Measurements from ENCODE around the gene SH3GL2. TPM values are rescaled to one million over a fixed set of nuclear protein-coding genes. Genes with fewer than 3 reads are reported as not detected.

The SH3GL2 gene
- total and polyA plus RNA-seq, 9 of the 15 experiments (the other 6 are each of a cell fraction or from before 2014, with no cell fraction given): not detected

- TF ChIP-seq E2F6 (IDR thresholded peaks at IDR 0.05; ENCODE audit: borderline replicate concordance in 1 of 2, extremely low read depth in 1 of 2, insufficient read depth in 1 of 2, insufficient read length in 1 of 2, low read depth in 1 of 2, low read length in 1 of 2, poor library complexity in 1 of 2, severe bottlenecking in 1 of 2): no peak
- TF ChIP-seq PATZ1 (CRISPR knock-in tag; IDR thresholded peaks at IDR 0.05; ENCODE audit: borderline replicate concordance): no peak
- TF ChIP-seq NCOA6 (IDR thresholded peaks at IDR 0.05): no peak
- no peak for TF ChIP-seq NFATC3 (IDR thresholded peaks at IDR 0.05)
- TF ChIP-seq ZNF780A (CRISPR knock-in tag; IDR thresholded peaks at IDR 0.05): no peak
- no peak for TF ChIP-seq ZNF764 (CRISPR knock-in tag; IDR thresholded peaks at IDR 0.05; ENCODE audit: low read depth)
- TF ChIP-seq RBM22 (IDR thresholded peaks at IDR 0.05; ENCODE audit: low read depth, low read length, poor library complexity, severe bottlenecking): no peak
- no peak for TF ChIP-seq ZNF282 (CRISPR knock-in tag; IDR thresholded peaks at IDR 0.05)
- no peak for TF ChIP-seq RBM34 (IDR thresholded peaks at IDR 0.05; ENCODE audit: borderline replicate concordance, insufficient read depth, low read length)
- no peak for TF ChIP-seq ZNF41 (CRISPR knock-in tag; conservative IDR thresholded peaks at IDR 0.05)
- no peak for TF ChIP-seq CREBBP (IDR thresholded peaks at IDR 0.05; ENCODE audit: low read depth, low read length)
These were observed 264.4 kb downstream of the SH3GL2 start (continued) for GRCh38 chr9:17843236-17843635.
